ENCODE results near the gene RBM20.

The RBM20 gene

DNA sequence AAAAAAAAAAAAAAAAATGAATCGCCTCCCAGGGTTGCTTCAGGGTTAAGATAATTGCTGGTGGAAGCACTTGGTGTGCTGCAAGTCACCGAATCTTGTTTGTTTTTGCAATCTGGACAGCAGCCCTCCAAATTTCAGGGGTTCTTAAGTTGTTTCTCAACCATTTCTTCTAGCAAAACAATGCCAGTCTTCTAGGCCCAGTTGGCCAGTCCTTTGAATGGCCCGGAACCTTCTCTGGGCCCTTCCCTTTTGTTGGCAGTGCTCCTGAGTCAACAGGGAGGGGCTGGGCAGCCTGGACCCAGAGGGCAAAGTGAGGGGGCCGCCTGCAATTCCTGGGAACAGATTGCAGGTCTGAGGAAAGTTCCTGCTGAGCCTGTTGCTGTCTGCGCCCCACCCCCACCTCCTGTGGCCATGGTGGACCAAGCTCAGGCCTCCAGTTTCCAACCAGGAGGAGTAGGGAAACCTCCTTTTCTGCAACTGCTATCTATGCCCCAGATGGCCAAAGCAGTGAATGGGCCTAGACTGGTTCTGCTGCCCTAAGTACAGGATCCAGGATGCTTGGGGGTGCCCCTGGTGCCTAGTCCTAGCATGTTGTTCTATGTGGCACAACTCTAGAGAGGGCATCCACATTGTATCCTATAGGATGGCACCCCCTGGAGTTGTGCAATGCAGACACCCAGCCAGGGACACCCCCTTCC, 196.2 kb downstream of the RBM20 start:
- H3K79me1 ChIP-seq (ENCODE audit: low read length), result no peaks in the 10 kb centered on the region
- H2BK15ac ChIP-seq (replicated peaks; ENCODE audit: low read depth), result no peak overlapping the region
- H3K18ac ChIP-seq (ENCODE audit: low read length), result no peak overlapping the region
- no peak overlapping the region for H3K4me3 ChIP-seq (ENCODE audit: low read length)
- peak overlapping the region; percentile 20 for H3K56ac ChIP-seq (ENCODE audit: low read length)
- no peak overlapping the region for H3K23ac ChIP-seq (ENCODE audit: low read length)
- WGBS (ENCODE audit: extremely low coverage, insufficient coverage, low lambda C conversion rate), result no CpG with 5 or more reads among the region's 5 CpGs
- no peak overlapping the region for H4K8ac ChIP-seq (ENCODE audit: low read depth, low read length)
- no peak overlapping the region for H3K4me2 ChIP-seq (ENCODE audit: low read length)
- no peak for DNase-seq
- H3K27ac ChIP-seq (ENCODE audit: low read depth, low read length), result no peak overlapping the region
- no peaks in the 10 kb centered on the region for H3K79me2 ChIP-seq (ENCODE audit: control insufficient read depth, insufficient read depth, low read length)
- no peak overlapping the region for H2AK5ac ChIP-seq (ENCODE audit: low read length)
- H2BK5ac ChIP-seq (ENCODE audit: low read length), result no peak overlapping the region
- no peak overlapping the region for H3K4ac ChIP-seq (ENCODE audit: low read depth, low read length)
- H2BK120ac ChIP-seq (ENCODE audit: low read depth, low read length), result no peak overlapping the region
- H3K4me1 ChIP-seq (ENCODE audit: control insufficient read depth, low read depth, low read length), result peaks cover 2% of the 10 kb centered on the region
- no peak overlapping the region for H3K9ac ChIP-seq (ENCODE audit: low read length)
- H3K27me3 ChIP-seq (ENCODE audit: insufficient read depth, low read length, poor library complexity), result no peaks in the 10 kb centered on the region
- H3K36me3 ChIP-seq (ENCODE audit: control insufficient read depth, insufficient read depth, low read length), result no peaks in the 10 kb centered on the region
- no peak overlapping the region for H4K5ac ChIP-seq (ENCODE audit: low read length)

DNA sequence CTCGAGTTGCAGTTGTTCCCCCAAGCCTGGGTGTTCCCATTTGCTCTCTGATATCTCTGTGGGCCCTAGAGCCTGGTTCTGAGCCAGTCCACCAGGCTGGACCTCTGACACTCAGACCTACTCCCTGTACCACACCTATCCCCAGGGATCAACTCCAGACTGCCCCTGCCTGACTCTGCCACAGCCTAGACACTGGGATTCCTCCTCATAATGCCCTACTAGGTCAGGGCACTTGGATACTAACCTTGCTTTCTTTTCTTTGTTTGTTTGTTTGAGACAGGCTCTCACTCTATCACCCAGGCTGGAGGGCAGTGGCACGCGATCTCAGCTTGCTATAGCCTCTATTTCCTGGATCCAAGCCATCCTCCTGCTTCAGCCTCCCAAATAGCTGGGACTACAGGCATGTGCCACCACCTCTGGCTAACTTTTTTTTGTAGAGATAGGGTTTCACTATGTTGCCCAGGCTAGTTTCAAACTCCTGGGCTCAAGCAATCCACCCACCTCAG, 196.8 kb downstream of the RBM20 start:
- Histone ChIP-seq H4K5ac (ENCODE audit: low read length) (no peak overlapping the region), H3K4me1 (ENCODE audit: control insufficient read depth, low read depth, low read length) (peaks cover 2% of the 10 kb centered on the region), H3K79me1 (ENCODE audit: low read length) (no peaks in the 10 kb centered on the region), H2BK120ac (ENCODE audit: low read depth, low read length) (no peak overlapping the region), H3K36me3 (ENCODE audit: control insufficient read depth, insufficient read depth, low read length) (no peaks in the 10 kb centered on the region), H2BK15ac (replicated peaks; ENCODE audit: low read depth) (no peak overlapping the region), H2BK5ac (ENCODE audit: low read length) (no peak overlapping the region), H3K9ac (ENCODE audit: low read length) (no peak overlapping the region), H3K4me3 (ENCODE audit: low read length) (no peak overlapping the region), H3K4ac (ENCODE audit: low read depth, low read length) (no peak overlapping the region), H3K27me3 (ENCODE audit: insufficient read depth, low read length, poor library complexity) (no peaks in the 10 kb centered on the region), H2AK5ac (ENCODE audit: low read length) (no peak overlapping the region), H3K23ac (ENCODE audit: low read length) (no peak overlapping the region), H3K18ac (ENCODE audit: low read length) (no peak overlapping the region), H3K27ac (ENCODE audit: low read depth, low read length) (no peak overlapping the region), H3K79me2 (ENCODE audit: control insufficient read depth, insufficient read depth, low read length) (no peaks in the 10 kb centered on the region), H3K56ac (ENCODE audit: low read length) (no peak overlapping the region), H3K4me2 (ENCODE audit: low read length) (no peak overlapping the region), H4K8ac (ENCODE audit: low read depth, low read length) (no peak overlapping the region)
- no peak for DNase-seq
- WGBS (ENCODE audit: extremely low coverage, insufficient coverage, low lambda C conversion rate), result no CpG with 5 or more reads among the region's 3 CpGs

DNA sequence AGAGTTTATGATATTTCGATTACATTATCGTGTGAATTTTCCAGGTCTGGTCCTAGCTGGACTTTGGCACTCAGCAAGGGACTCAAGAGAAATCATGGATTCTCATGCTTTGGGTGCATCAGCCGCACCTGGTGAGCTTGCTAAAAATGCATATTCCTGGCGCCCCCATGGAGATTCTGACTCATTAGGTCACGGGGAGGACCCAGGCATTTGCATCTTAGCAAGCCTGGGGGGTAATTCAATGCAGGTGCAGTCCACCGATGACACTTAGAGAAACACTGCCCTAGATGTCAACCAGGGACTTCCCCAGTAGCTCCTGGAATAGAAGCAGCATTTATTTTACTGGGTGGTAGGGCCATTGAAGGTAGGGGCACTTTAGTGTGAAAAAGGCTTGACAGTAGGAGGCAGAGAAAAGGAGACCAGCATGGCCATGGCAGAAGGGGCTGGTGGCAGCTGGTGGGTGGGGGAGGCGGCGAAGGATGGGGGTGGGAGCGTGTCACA, 197.7 kb downstream of the RBM20 start:
- H3K36me3 ChIP-seq (ENCODE audit: control insufficient read depth, insufficient read depth, low read length), result no peaks in the 10 kb centered on the region
- no peak overlapping the region for H2AK5ac ChIP-seq (ENCODE audit: low read length)
- no peak overlapping the region for H4K5ac ChIP-seq (ENCODE audit: low read length)
- H3K9ac ChIP-seq (ENCODE audit: low read length), result no peak overlapping the region
- H3K27ac ChIP-seq (ENCODE audit: low read depth, low read length), result no peak overlapping the region
- no peak overlapping the region for H3K4ac ChIP-seq (ENCODE audit: low read depth, low read length)
- H4K8ac ChIP-seq (ENCODE audit: low read depth, low read length), result no peak overlapping the region
- H3K4me3 ChIP-seq (ENCODE audit: low read length), result no peak overlapping the region
- WGBS (ENCODE audit: extremely low coverage, insufficient coverage, low lambda C conversion rate), result no CpG with 5 or more reads among the region's 9 CpGs
- no peaks in the 10 kb centered on the region for H3K79me1 ChIP-seq (ENCODE audit: low read length)
- H3K4me1 ChIP-seq (ENCODE audit: control insufficient read depth, low read depth, low read length), result peaks cover 2% of the 10 kb centered on the region
- no peak overlapping the region for H3K4me2 ChIP-seq (ENCODE audit: low read length)
- no peaks in the 10 kb centered on the region for H3K79me2 ChIP-seq (ENCODE audit: control insufficient read depth, insufficient read depth, low read length)
- no peaks in the 10 kb centered on the region for H3K27me3 ChIP-seq (ENCODE audit: insufficient read depth, low read length, poor library complexity)
- no peak overlapping the region for H3K18ac ChIP-seq (ENCODE audit: low read length)
- H2BK15ac ChIP-seq (replicated peaks; ENCODE audit: low read depth), result no peak overlapping the region
- no peak overlapping the region for H2BK120ac ChIP-seq (ENCODE audit: low read depth, low read length)
- H3K56ac ChIP-seq (ENCODE audit: low read length), result no peak overlapping the region
- no peak overlapping the region for H2BK5ac ChIP-seq (ENCODE audit: low read length)
- no peak for DNase-seq
- H3K23ac ChIP-seq (ENCODE audit: low read length), result no peak overlapping the region

DNA sequence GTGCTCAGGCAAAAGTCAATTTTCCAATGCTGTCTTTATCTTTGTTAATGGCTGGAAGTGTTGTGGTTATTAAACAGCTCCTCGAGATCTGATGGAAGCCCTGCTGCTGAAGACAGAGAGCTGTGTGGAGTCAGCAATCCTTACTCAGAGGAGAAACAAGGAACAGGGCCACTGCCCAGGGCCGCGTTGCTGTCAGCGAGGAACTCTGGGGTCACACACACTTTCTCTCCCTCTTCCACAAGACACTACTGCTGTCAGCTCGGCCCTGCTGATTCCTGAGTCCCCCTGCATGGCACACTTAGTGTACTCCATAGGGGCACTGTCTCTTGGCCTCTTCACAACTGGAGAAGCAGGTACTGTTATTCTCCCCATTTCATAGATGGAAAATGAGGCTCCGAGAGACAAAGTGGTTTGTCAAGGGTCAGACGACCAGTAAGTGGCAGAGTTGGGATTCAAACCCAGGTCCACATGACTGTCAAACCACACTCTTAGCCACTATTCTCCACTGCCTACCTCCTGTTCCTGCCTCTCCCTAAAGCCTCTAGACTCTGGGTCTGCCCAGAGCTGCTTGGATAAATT, 198.3 kb downstream of the RBM20 start:
- Histone ChIP-seq H2AK5ac (ENCODE audit: low read length) (no peak overlapping the region), H3K4me3 (ENCODE audit: low read length) (no peak overlapping the region), H4K8ac (ENCODE audit: low read depth, low read length) (no peak overlapping the region), H3K56ac (ENCODE audit: low read length) (no peak overlapping the region), H2BK120ac (ENCODE audit: low read depth, low read length) (no peak overlapping the region), H3K4ac (ENCODE audit: low read depth, low read length) (no peak overlapping the region), H3K79me1 (ENCODE audit: low read length) (no peaks in the 10 kb centered on the region), H3K4me1 (ENCODE audit: control insufficient read depth, low read depth, low read length) (peaks cover 2% of the 10 kb centered on the region), H3K36me3 (ENCODE audit: control insufficient read depth, insufficient read depth, low read length) (no peaks in the 10 kb centered on the region), H3K27ac (ENCODE audit: low read depth, low read length) (no peak overlapping the region), H4K5ac (ENCODE audit: low read length) (no peak overlapping the region), H2BK15ac (replicated peaks; ENCODE audit: low read depth) (no peak overlapping the region), H3K79me2 (ENCODE audit: control insufficient read depth, insufficient read depth, low read length) (no peaks in the 10 kb centered on the region), H3K18ac (ENCODE audit: low read length) (no peak overlapping the region), H3K9ac (ENCODE audit: low read length) (no peak overlapping the region), H3K27me3 (ENCODE audit: insufficient read depth, low read length, poor library complexity) (no peaks in the 10 kb centered on the region), H3K4me2 (ENCODE audit: low read length) (no peak overlapping the region), H2BK5ac (ENCODE audit: low read length) (no peak overlapping the region), H3K23ac (ENCODE audit: low read length) (no peak overlapping the region)
- DNase-seq, result no peak
- no CpG with 5 or more reads among the region's 7 CpGs for WGBS (ENCODE audit: extremely low coverage, insufficient coverage, low lambda C conversion rate)

DNA sequence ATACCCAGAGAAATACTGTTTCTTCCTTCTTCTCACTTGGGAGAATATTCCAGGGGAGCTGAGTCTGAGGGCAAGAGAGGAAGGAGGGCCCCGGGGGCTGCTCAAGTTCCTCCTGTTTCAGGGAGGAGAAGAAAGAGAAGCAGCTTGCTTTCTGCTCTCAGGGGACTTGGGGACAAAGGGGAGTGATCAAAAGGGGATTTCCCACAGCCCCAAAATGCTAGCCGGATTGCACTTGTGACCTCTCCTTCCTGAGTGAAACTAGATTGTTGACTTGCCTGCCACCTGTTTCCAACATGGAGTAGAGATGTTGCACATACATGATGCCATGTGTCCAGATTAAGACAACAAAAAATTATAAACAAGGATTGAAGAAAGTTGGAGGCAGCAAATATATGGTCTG, 198.9 kb downstream of the RBM20 start:
- H3K4me2 ChIP-seq (ENCODE audit: low read length), result no peak overlapping the region
- H3K27me3 ChIP-seq (ENCODE audit: insufficient read depth, low read length, poor library complexity), result no peaks in the 10 kb centered on the region
- H2BK5ac ChIP-seq (ENCODE audit: low read length), result no peak overlapping the region
- no peak overlapping the region for H3K9ac ChIP-seq (ENCODE audit: low read length)
- peaks cover 2% of the 10 kb centered on the region for H3K4me1 ChIP-seq (ENCODE audit: control insufficient read depth, low read depth, low read length)
- H3K79me2 ChIP-seq (ENCODE audit: control insufficient read depth, insufficient read depth, low read length), result no peaks in the 10 kb centered on the region
- DNase-seq, result no peak
- H3K4me3 ChIP-seq (ENCODE audit: low read length), result no peak overlapping the region
- no peak overlapping the region for H4K5ac ChIP-seq (ENCODE audit: low read length)
- H2BK15ac ChIP-seq (replicated peaks; ENCODE audit: low read depth), result no peak overlapping the region
- H3K18ac ChIP-seq (ENCODE audit: low read length), result no peak overlapping the region
- no CpG with 5 or more reads among the region's 2 CpGs for WGBS (ENCODE audit: extremely low coverage, insufficient coverage, low lambda C conversion rate)
- no peak overlapping the region for H3K23ac ChIP-seq (ENCODE audit: low read length)
- no peak overlapping the region for H3K27ac ChIP-seq (ENCODE audit: low read depth, low read length)
- H2AK5ac ChIP-seq (ENCODE audit: low read length), result no peak overlapping the region
- H3K56ac ChIP-seq (ENCODE audit: low read length), result no peak overlapping the region
- no peak overlapping the region for H3K4ac ChIP-seq (ENCODE audit: low read depth, low read length)
- no peak overlapping the region for H4K8ac ChIP-seq (ENCODE audit: low read depth, low read length)
- no peak overlapping the region for H2BK120ac ChIP-seq (ENCODE audit: low read depth, low read length)
- no peaks in the 10 kb centered on the region for H3K79me1 ChIP-seq (ENCODE audit: low read length)
- H3K36me3 ChIP-seq (ENCODE audit: control insufficient read depth, insufficient read depth, low read length), result no peaks in the 10 kb centered on the region
